AG04450 (cell line): ENCODE data around the gene DPYSL4. TPM values are rescaled to one million over a fixed set of nuclear protein-coding genes. Genes with fewer than 3 reads are reported as not detected.

Experiments used
- CTCF ChIA-PET: fragments of 300-600, 350-600 bp; formaldehyde crosslinking; extraction: SDS; loops from one replicate; lab custom pipeline; 2022; ENCODE audit warnings: antibody characterized with exemption, inconsistent platforms; lab: Charles Lee
- POLR2A ChIA-PET: fragments of 350-600 bp; formaldehyde crosslinking; extraction: SDS; loops from one replicate; lab custom pipeline; 2021; ENCODE audit warnings: antibody characterized with exemption, inconsistent platforms; lab: Yijun Ruan, JAX
- DNase-seq: peaks from one replicate; pipeline ENCODE4 v3.0.0-alpha.2; 2011; ENCODE audit warnings: low read depth, low spot score
- H3K27ac ChIP-seq: one replicate; pipeline ENCODE4 v1.5.1; 2012; ENCODE audit warnings: low read depth, low read length, control low read depth
- H3K27me3 ChIP-seq: one replicate; pipeline ENCODE4 v1.6.0; 2012; ENCODE audit warnings: low read length; ENCODE audit not compliant: control insufficient read depth, insufficient read depth
- H3K4me3 ChIP-seq: 2 replicates; pipeline ENCODE4 v1.5.1; 2011; ENCODE audit warnings: mild to moderate bottlenecking, low read depth, low read length, control low read depth
- H3K9me3 ChIP-seq: 2 replicates; pipeline ENCODE4 v1.5.1; 2012; ENCODE audit warnings: low read length; ENCODE audit not compliant: control insufficient read depth, insufficient read depth
- polyA plus RNA-seq: library from polyadenylated mRNA; depleted of rRNA; stranded (reverse); fragments of >200 nt; gene quantifications from 2 replicates; pipeline ENCODE4 v1.2.3, GENCODE V29; 2011
- TF ChIP-seq, protein P1 (sequence below): IDR thresholded peaks from 2 replicates; pipeline ENCODE4 v1.5.1; 2011; ENCODE audit warnings: low read depth, low read length, control low read depth, inconsistent platforms

Gene DPYSL4
- polyA plus RNA-seq, 1 experiment: 9.0 TPM

DNA sequence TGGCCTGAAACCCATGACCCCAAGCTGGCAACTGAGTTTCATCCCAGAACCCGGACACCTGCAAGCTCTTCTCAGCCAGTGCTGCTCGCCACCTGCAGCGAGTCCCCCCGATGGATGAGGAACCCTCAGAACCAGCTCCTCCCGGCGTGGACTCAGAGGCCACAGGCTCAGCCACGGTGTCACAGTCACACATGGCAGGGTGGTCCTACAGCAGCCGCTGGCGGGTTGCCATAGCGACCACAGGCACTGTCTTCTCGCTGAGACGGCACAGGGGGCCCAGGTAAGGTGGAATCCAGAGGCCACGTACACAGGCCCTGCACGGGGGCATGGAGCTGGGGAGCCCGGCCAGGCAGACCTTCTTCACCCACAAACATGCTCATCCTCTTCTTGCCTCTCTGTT is 53.4 kb downstream of the DPYSL4 start:
- ChIA-PET POLR2A (no interaction called here), CTCF (no interaction called here)
- TF ChIP-seq, protein P1, sequence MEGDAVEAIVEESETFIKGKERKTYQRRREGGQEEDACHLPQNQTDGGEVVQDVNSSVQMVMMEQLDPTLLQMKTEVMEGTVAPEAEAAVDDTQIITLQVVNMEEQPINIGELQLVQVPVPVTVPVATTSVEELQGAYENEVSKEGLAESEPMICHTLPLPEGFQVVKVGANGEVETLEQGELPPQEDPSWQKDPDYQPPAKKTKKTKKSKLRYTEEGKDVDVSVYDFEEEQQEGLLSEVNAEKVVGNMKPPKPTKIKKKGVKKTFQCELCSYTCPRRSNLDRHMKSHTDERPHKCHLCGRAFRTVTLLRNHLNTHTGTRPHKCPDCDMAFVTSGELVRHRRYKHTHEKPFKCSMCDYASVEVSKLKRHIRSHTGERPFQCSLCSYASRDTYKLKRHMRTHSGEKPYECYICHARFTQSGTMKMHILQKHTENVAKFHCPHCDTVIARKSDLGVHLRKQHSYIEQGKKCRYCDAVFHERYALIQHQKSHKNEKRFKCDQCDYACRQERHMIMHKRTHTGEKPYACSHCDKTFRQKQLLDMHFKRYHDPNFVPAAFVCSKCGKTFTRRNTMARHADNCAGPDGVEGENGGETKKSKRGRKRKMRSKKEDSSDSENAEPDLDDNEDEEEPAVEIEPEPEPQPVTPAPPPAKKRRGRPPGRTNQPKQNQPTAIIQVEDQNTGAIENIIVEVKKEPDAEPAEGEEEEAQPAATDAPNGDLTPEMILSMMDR: no peak
- no peak for DNase-seq
- H3K9me3 ChIP-seq: no peaks in the 10 kb centered on the region; the same call in 1 of the 2 replicates
- peaks cover 12% of the 10 kb centered on the region for H3K27me3 ChIP-seq
- H3K4me3 ChIP-seq: no peak overlapping the region
- no peak overlapping the region for H3K27ac ChIP-seq

- ChIA-PET POLR2A (no interaction called here), CTCF (no interaction called here)
- TF ChIP-seq, protein P1: no peak
- peaks cover 12% of the 10 kb centered on the region for H3K27me3 ChIP-seq
- no peak overlapping the region for H3K4me3 ChIP-seq
- no peak for DNase-seq
- no peaks in the 10 kb centered on the region; the same call in 1 of the 2 replicates for H3K9me3 ChIP-seq
- no peak overlapping the region for H3K27ac ChIP-seq
Observed at GRCh38 chr10:132240581-132240980, 53.8 kb downstream of the DPYSL4 start.

- ChIA-PET POLR2A (no interaction called here), CTCF (no interaction called here)
- TF ChIP-seq, protein P1: no peak
- Histone ChIP-seq H3K9me3 (no peaks in the 10 kb centered on the region; the same call in 1 of the 2 replicates), H3K4me3 (no peak overlapping the region), H3K27me3 (peaks cover 12% of the 10 kb centered on the region), H3K27ac (no peak overlapping the region)
- DNase-seq: no peak
Observed at GRCh38 chr10:132241086-132241485, 54.3 kb downstream of the DPYSL4 start.

DNA sequence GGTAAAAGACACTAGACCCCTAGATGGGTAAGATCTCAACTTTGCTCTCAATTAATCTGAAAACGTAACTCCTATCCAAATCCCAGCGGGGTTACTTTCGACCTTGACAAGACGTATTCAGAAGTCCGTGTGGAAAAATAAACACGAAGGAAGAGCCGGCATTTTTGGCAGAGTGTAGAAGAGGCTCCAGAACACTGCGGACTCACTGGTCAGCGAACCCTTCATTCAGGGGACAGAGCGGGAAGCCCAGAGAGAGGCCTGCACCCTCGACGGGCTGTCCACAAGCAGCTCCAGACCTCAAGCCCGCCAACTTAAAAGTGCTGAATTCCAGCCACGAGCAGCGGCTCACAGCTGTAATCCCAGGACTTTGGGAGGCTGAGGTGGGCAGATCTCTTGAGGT is 54.7 kb downstream of the DPYSL4 start:
- POLR2A ChIA-PET: no interaction called here

GRCh38 chr10:132242103-132242840 is 55.5 kb downstream of the DPYSL4 start:
- H3K27me3 ChIP-seq: peaks cover 14% of the 10 kb centered on the region
- POLR2A ChIA-PET: no interaction called here
- TF ChIP-seq, protein P1: no peak
- no peak overlapping the region for H3K4me3 ChIP-seq
- no peak for DNase-seq
- H3K9me3 ChIP-seq: no peaks in the 10 kb centered on the region; the same call in 1 of the 2 replicates
- no peak overlapping the region for H3K27ac ChIP-seq
- CTCF ChIA-PET: interaction anchor here (0.6 kb wide), 1 partner anchor 355 kb away, joined by 3 read pairs; no protein-coding TSS in a partner anchor

More for the DNA sequence above, 54.7 kb downstream of the DPYSL4 start:
- Histone ChIP-seq H3K27ac (no peak overlapping the region), H3K4me3 (no peak overlapping the region), H3K27me3 (peaks cover 12% of the 10 kb centered on the region), H3K9me3 (no peaks in the 10 kb centered on the region; the same call in 1 of the 2 replicates)
- DNase-seq: no peak
- CTCF ChIA-PET: no interaction called here
- TF ChIP-seq, protein P1: no peak
